GM12892 (cell line): ENCODE data around the gene SCG5.

ENCODE experiments used
- POLR2A ChIP-seq: IDR thresholded peaks from 2 replicates; pipeline ENCODE4 v1.6.1; 2011; ENCODE audit warnings: low read depth, low read length, control low read depth
- POLR2AphosphoS5 ChIP-seq: IDR thresholded peaks from 2 replicates; pipeline ENCODE4 v1.6.1; 2011; ENCODE audit warnings: low read depth, low read length, control low read depth
- TAF1 ChIP-seq: IDR thresholded peaks from 2 replicates; pipeline ENCODE4 v1.6.1; 2011; ENCODE audit warnings: low read depth, mild to moderate bottlenecking, control low read depth, low read length, borderline replicate concordance

GRCh38 chr15:32651229-32651837, 9.8 kb downstream of the SCG5 start:
- TF ChIP-seq POLR2A: no peak
- no peak for TF ChIP-seq TAF1
- TF ChIP-seq POLR2AphosphoS5: no peak
